Tibial artery (tissue), 4 donors: ENCODE data around the gene TRA2A.

Experiments
- DNase-seq, 2 donors: peaks; one replicate each; pipeline ENCODE4 v3.0.0-alpha.2; 2019
- H3K27ac ChIP-seq, 2 donors: fragments of 200-600 bp; sonication (generic) in 1 of 2; 1 replicate in 1 of 2; 2 replicates in 1 of 2; pipeline ENCODE4 v1.5.1; 2018 to 2019; ENCODE audit warnings: mild to moderate bottlenecking in 1 of 2
- H3K27me3 ChIP-seq, 2 donors: fragments of 200-600 bp; sonication (generic) in 1 of 2; one replicate each; pipeline versions ENCODE4 v1.5.1 to v1.6.0; 2016 to 2019
- H3K36me3 ChIP-seq, 3 donors: fragments of 200-600 bp; sonication (generic) in 2 of 3; one replicate each; pipeline ENCODE4 v1.5.1; 2016 to 2019; ENCODE audit warnings: mild to moderate bottlenecking in 2 of 3
- H3K4me1 ChIP-seq, 4 donors: fragments of 200-600 bp; sonication (generic) in 2 of 4; 1 replicate in 3 of 4; 2 replicates in 1 of 4; pipeline ENCODE4 v1.5.1; 2016 to 2019
- H3K4me3 ChIP-seq, 2 donors: fragments of 200-600 bp; sonication (generic) in 1 of 2; 1 replicate in 1 of 2; 2 replicates in 1 of 2; pipeline ENCODE4 v1.5.1; 2018 to 2019; ENCODE audit warnings: mild to moderate bottlenecking in 2 of 2
- H3K9me3 ChIP-seq, 3 donors: fragments of 200-600 bp; sonication (generic) in 1 of 3; one replicate each; pipeline ENCODE4 v1.5.1; 2016 to 2019
- intact Hi-C: fragments of 100-400 bp; cut with DNase I; formaldehyde crosslinking; loops from one replicate; pipeline ENCODE4 v1.15.0; 2023; ENCODE audit warnings: low total_unique reads
- TF ChIP-seq, protein P1 (sequence below), 2 experiments: fragments of 200-600 bp in 1 of 2; fragments of 450-650 bp in 1 of 2; IDR thresholded peaks; one replicate each; pipeline ENCODE4 v1.5.1; 2017 to 2019; ENCODE audit warnings: antibody characterized with exemption in 2 of 2, mild to moderate bottlenecking in 1 of 2, moderate library complexity in 1 of 2

Gene TRA2A

DNA sequence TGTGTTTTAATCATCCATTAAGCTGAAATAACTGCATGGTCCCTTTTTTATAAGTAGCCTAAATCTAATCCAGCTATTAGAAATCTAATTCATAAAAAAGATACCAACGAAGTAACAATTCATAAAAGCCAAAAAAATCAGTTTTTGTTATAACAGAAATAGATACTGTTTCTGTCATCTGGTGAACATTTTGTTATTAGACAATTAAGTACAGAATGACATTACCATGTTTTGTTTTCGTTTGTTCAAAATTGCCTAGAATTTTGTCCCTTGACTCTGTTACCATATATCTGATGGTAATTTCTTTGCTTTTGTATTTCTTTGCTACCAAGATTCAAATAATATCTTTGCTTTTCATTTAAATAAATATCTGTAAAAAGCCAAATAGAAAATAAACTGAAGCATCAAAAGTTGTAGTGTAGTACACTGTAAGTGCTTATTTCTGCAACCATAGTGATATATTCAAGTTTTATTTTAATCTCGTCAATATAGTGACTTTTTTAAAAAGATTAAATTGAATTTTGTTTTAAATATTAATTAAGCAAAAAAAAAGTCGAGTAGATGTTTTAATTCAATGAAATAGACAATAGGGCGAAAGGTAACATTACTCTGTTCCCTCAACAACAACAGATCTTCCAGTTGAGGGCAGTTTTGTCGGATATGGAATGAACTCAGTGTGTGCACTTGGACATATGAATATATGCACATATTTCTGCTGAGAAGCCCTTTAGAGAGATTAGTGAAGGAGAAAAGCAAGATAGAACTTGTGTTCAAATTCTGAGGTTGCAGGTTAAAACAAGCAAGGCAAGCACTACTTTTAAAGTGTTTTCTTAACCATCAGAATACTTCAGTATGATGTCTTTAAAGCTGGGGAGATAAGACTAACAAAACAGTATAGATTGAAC is 53.6 kb downstream of the TRA2A start:
- TF ChIP-seq, protein P1, sequence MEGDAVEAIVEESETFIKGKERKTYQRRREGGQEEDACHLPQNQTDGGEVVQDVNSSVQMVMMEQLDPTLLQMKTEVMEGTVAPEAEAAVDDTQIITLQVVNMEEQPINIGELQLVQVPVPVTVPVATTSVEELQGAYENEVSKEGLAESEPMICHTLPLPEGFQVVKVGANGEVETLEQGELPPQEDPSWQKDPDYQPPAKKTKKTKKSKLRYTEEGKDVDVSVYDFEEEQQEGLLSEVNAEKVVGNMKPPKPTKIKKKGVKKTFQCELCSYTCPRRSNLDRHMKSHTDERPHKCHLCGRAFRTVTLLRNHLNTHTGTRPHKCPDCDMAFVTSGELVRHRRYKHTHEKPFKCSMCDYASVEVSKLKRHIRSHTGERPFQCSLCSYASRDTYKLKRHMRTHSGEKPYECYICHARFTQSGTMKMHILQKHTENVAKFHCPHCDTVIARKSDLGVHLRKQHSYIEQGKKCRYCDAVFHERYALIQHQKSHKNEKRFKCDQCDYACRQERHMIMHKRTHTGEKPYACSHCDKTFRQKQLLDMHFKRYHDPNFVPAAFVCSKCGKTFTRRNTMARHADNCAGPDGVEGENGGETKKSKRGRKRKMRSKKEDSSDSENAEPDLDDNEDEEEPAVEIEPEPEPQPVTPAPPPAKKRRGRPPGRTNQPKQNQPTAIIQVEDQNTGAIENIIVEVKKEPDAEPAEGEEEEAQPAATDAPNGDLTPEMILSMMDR (IDR thresholded peaks at IDR 0.05) = no peak
- Histone ChIP-seq H3K9me3 (no peaks in the 10 kb centered on the region), H3K4me1 (peaks cover 0 to 12% (median 11%) of the 10 kb centered on the region in 4 donors), H3K36me3 (no peaks in the 10 kb centered on the region), H3K27me3 (peaks cover 18 to 76% of the 10 kb centered on the region in 2 donors), H3K4me3 (no peak overlapping the region), H3K27ac (no peak overlapping the region)
- DNase-seq = no peak
- intact Hi-C loops = no loop called here

DNA sequence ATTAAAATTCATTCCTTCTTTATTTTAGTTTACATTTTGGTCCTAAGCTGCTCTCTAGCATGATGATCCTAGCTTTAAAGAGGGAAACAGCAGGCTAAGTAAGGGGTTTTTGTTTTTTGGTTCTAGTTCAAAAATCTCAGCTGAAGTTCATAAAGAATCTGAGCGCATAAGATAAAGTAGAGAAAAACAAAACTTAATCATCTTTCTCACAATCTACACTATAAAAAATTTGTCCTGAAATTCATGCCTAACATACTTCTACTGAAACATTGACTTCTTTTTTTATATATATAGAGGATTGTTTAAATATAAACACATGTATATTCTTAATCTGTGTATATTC is 54.7 kb downstream of the TRA2A start:
- H3K4me3 ChIP-seq = no peak overlapping the region
- H3K36me3 ChIP-seq = no peaks in the 10 kb centered on the region
- TF ChIP-seq, protein P1 (IDR thresholded peaks at IDR 0.05) = no peak
- no peak overlapping the region for H3K27ac ChIP-seq
- peaks cover 0 to 12% (median 11%) of the 10 kb centered on the region in 4 donors for H3K4me1 ChIP-seq
- no peaks in the 10 kb centered on the region for H3K9me3 ChIP-seq
- peaks cover 18 to 87% of the 10 kb centered on the region in 2 donors for H3K27me3 ChIP-seq
- DNase-seq = no peak
- intact Hi-C loops = no loop called here

DNA sequence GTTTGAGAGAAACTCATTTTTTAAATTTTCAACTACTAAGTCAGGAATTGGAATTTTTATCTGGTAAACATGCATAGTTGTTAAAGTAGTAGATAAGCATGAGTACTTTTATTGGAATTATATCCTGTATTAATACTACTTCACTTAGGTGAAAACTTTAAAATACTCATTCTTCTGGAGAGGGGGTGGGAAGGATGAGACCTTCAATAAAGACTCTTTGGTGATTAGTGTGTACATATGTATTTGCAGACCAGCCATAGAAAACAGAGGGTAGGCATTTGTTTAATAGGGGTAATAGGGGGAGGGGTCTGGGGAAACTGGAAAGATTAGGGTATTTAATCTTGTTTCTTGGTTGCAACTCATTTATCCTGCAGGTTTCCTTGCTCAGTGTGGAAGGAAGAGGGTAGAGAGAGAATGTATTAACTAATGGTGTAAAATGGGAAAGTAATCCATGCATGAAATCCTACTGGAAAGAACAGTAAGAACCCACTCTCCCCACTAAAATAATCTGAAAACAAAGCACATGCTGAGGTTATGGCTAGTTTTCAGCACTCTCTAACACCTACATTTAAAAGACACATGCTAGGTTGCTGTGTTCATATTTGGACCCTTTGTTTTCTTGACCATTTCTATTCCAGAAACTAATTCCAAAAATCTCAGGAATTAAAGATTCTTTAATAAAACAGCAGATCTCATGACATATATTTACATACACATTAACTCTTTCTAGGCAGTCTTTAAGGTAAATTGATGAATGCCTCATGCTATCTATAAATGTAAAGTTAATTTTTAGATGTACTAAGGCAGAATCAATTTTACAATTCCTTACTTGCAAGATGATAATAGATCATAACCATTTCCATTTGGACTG is 55.3 kb downstream of the TRA2A start:
- H3K36me3 ChIP-seq = no peaks in the 10 kb centered on the region
- intact Hi-C loops = no loop called here
- DNase-seq = no peak
- no peaks in the 10 kb centered on the region for H3K9me3 ChIP-seq
- H3K4me3 ChIP-seq = no peak overlapping the region
- TF ChIP-seq, protein P1 (IDR thresholded peaks at IDR 0.05) = no peak
- no peak overlapping the region for H3K27ac ChIP-seq
- peaks cover 18 to 93% of the 10 kb centered on the region in 2 donors for H3K27me3 ChIP-seq
- H3K4me1 ChIP-seq = peaks cover 0 to 12% (median 11%) of the 10 kb centered on the region in 4 donors

DNA sequence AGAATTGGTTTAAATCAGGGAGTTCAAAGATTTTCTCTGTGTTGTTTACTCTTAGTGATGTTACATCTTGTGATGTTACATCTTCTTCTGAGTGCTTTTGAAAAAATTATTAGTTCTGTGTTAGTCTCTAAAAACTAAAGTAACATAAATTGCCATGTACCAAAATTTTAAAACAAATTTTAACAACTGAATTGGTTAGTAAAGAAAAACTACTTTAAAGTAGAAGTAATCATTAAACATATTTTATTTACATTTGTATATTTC is 56.3 kb downstream of the TRA2A start:
- Histone ChIP-seq H3K36me3 (no peaks in the 10 kb centered on the region), H3K4me1 (peaks cover 0 to 20% (median 19%) of the 10 kb centered on the region in 4 donors), H3K9me3 (no peaks in the 10 kb centered on the region), H3K27ac (no peak overlapping the region), H3K27me3 (peaks cover 18 to 95% of the 10 kb centered on the region in 2 donors), H3K4me3 (no peak overlapping the region)
- intact Hi-C loops = no loop called here
- DNase-seq = no peak
- TF ChIP-seq, protein P1 (IDR thresholded peaks at IDR 0.05) = no peak

DNA sequence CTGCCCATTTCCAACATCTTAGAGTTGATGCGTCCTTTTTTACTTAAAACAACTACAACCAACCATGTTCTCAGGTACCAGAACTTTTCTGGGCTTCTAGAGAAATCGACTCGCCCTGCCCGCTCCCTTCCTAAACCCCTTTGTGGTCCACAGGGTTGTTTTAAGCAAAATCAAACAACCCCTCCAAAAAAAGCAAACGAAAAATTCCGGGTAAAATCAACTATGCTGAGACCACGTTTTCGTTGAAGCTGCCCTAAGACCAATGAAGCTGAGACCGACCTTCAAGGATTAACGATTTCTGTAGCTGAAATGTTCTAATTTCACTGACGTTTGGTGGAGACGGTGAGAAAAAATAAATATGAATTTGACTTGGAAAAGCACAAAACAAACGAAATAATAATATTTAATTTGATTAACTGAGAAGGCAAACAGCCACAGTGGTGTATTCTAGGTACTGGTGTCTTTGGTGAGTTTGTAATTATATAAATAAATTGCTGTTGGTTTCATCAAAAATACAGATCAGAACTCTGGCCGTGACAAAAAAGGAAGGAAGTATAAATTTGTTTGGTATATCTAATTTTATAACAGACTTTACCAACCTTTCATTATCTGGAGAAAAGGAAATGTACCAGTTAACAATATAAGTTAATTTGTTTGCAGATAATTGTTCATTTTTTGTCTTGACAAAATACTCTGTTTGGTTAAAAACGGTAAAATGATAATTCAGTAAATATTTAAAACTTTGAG is 56.8 kb downstream of the TRA2A start:
- Histone ChIP-seq H3K36me3 (no peaks in the 10 kb centered on the region), H3K4me3 (no peak overlapping the region), H3K9me3 (no peaks in the 10 kb centered on the region), H3K27ac (no peak overlapping the region), H3K4me1 (peaks cover 0 to 25% (median 23%) of the 10 kb centered on the region in 4 donors), H3K27me3 (peaks cover 18 to 95% of the 10 kb centered on the region in 2 donors)
- intact Hi-C loops = no loop called here
- DNase-seq = no peak
- TF ChIP-seq, protein P1 (IDR thresholded peaks at IDR 0.05) = no peak
